ENCODE data around the gene MYH3.

MYH3 gene

GRCh38 chr17:10623737-10624338 lies 33.3 kb downstream of the MYH3 start:
- TF ChIP-seq CTCF (IDR thresholded peaks at IDR 0.05; ENCODE audit: low read depth, low read length) = no peak
- no peak overlapping the region for H3K4me3 ChIP-seq (ENCODE audit: low read depth, low read length)

- no peak for TF ChIP-seq CTCF (IDR thresholded peaks at IDR 0.05; ENCODE audit: low read depth, low read length)
- H3K4me3 ChIP-seq (ENCODE audit: low read depth, low read length) = no peak overlapping the region
Measured at GRCh38 chr17:10622617-10623485, 34.3 kb downstream of the MYH3 start.

GRCh38 chr17:10621397-10621796 lies 35.7 kb downstream of the MYH3 start:
- H3K4me3 ChIP-seq (ENCODE audit: low read depth, low read length) = no peak overlapping the region
- TF ChIP-seq CTCF (IDR thresholded peaks at IDR 0.05; ENCODE audit: low read depth, low read length) = no peak

- no peak overlapping the region for H3K4me3 ChIP-seq (ENCODE audit: low read depth, low read length)
- no peak for TF ChIP-seq CTCF (IDR thresholded peaks at IDR 0.05; ENCODE audit: low read depth, low read length)
Measured at GRCh38 chr17:10620823-10621222, 36.3 kb downstream of the MYH3 start.

GRCh38 chr17:10618202-10618635 lies 38.9 kb downstream of the MYH3 start:
- TF ChIP-seq CTCF (IDR thresholded peaks at IDR 0.05; ENCODE audit: low read depth, low read length) = peak; percentile 96
- H3K4me3 ChIP-seq (ENCODE audit: low read depth, low read length) = no peak overlapping the region

- TF ChIP-seq CTCF (IDR thresholded peaks at IDR 0.05; ENCODE audit: low read depth, low read length) = no peak
- H3K4me3 ChIP-seq (ENCODE audit: low read depth, low read length) = no peak overlapping the region
Measured at GRCh38 chr17:10617120-10617505, 40.0 kb downstream of the MYH3 start.

GRCh38 chr17:10616502-10617119 lies 40.5 kb downstream of the MYH3 start:
- TF ChIP-seq CTCF (IDR thresholded peaks at IDR 0.05; ENCODE audit: low read depth, low read length) = peak; percentile 100
- no peak overlapping the region for H3K4me3 ChIP-seq (ENCODE audit: low read depth, low read length)

All from WI38 (cell line).